LoVo (cell line): ENCODE data around the gene ABTB2.
"Not testable (repeated sequence)": the region's sequence is repeated elsewhere in the genome, so short reads cannot be mapped to it uniquely, and the experiment has no call there.

Experiments used
- DNase-seq: peaks from one replicate; pipeline ENCODE4 v3.0.0-alpha.2; 2016; ENCODE audit warnings: low spot score

Gene ABTB2

GRCh38 chr11:34262531-34263081 is 95.2 kb downstream of the ABTB2 start:
- DNase-seq: no peak

GRCh38 chr11:34261820-34262219 is 96.0 kb downstream of the ABTB2 start:
- DNase-seq: no peak

DNA sequence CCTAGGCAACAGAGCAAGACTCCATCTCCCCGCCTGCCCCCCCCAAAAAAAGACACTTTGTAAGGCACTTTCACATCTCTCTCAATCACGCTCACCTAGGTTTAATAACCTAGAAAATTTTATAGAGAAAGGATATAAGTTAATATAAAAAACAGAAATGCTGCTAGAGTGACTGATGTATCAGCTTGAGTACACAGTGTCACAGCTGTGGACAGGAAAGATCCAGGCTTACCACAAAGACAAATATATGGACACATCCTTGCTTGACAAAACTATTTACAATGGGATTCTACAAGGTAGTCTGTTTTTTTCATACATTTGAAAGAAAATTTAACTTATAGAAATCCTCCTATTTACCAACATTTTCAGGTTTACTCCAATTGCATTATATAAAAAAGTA is 96.7 kb downstream of the ABTB2 start:
- no peak for DNase-seq

DNA sequence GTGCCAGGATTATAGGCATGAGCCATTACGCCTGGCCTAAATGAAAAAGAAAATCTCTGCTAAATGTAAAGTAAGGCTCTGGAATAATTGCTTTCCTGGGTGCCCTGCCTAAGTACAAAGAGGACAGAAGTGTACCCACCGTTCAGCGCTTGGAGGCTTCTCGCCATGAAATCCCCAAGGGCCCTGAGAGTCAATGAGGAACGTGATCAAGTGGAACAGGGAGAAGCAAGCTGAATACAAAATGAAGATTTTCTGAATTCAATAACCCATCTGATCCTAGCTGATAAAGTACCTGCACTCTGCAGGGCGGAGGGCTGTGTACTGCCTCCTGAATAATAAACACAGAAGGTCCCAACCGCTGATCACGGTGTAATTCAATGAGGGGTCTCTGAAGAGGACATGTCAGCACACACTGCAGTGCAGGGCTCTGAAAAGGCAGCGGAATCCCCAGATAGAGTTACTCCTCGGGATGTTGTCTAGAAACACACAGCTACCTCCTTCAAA is 97.7 kb downstream of the ABTB2 start:
- DNase-seq: no peak

DNA sequence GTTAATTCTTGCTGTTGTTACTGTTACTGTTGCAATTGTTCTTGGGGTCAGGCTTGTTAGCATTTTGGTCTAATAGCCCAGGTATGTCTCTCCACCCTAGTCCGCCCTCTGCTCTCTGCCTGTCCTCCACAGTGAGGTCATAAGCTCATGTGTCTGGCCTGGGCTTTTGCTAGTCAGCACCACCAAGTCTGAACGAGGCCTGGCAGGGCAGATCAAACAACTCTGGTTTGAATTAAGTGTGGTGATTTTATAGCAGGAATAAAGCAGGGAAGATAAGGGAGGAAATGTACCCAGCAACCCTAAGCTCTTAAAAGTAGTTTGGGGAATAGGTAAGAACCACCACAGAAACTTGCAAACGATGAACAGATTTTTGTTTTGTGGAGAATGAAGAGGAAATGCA is 98.7 kb downstream of the ABTB2 start:
- DNase-seq: no peak

- no peak for DNase-seq
Observed at GRCh38 chr11:34256626-34257025, 101.2 kb downstream of the ABTB2 start.

GRCh38 chr11:34256150-34256549 is 101.7 kb downstream of the ABTB2 start:
- no peak for DNase-seq

DNA sequence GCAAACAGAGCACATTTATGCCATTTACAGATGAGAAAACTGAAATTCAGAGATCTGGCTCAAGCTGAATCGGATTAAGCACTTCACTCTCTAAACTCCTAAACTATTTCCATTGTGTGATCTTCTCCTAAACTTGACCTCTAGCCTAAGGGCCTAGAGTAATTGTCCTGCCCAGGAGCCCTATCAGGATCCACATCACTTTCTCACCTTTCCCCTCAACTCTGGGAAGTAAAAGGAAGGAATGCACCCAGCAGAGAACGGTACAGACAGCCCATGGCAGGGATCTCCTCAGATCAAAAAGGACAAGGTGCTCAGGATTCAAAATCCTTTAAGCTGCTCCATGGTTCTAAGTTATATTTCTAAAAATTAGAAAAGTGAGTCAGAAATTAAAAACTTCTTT is 102.7 kb downstream of the ABTB2 start:
- no peak for DNase-seq

DNA sequence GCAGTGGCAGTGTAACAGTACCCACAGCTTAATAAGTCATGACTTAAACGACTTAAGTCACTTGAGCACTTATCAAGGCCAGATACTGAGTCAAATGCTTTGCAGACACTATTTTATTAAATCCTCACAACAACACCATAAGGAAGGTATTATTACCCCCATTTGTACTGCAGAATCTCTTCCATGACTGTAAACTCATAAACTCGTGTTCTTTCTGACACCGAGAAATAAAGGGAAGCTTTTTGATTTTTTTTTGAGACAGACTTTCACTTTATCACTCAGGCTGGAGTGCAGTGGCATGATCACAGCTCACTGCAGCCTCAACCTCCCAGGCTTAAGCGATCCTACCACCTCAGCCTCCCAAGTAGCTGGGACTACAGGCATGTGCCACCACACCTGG is 103.8 kb downstream of the ABTB2 start:
- DNase-seq: no peak

DNA sequence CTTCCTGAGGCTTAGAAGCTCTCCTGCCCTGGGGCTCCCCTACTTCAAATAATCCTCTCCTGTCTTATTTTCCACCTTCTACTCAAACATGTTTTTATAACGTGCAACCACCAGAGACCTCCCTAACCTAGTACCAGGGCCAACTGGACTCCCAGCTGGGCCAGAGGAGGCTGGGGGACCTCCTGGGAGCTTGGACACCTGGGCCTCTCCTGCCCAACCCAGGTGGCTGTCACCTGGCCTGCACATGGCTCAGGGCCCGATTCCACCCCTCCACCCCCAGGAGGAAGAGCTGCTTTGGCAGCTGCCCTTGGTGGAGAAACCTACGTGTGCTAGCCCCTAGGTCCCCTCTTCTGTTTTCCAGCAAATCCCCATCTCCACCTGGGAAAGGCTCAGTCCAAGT is 105.2 kb downstream of the ABTB2 start:
- DNase-seq: no peak

DNA sequence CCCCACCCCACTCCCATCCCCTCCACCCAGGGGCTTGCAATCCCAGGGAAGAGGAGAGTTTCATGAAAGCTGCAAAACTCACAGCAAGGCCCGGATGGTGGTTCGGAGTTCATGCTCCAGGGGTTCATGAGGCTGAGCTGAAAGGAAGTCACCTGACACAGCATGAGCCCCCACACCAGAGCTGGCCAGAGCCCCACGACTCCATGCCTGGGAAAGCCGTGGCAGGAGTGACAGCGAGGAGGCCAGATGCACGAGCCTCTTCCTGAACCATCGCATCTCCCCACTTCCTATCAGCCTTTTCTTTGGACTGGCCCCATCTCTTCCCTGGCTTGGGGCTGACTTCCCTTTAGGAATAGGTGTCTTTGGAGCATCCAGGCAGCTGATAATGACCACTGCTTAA is 105.8 kb downstream of the ABTB2 start:
- DNase-seq: no peak

GRCh38 chr11:34251589-34251980 is 106.2 kb downstream of the ABTB2 start:
- no peak for DNase-seq

GRCh38 chr11:34250732-34251588 is 106.8 kb downstream of the ABTB2 start:
- peak; percentile 79 for DNase-seq

- DNase-seq: no peak
Observed at GRCh38 chr11:34250211-34250610, 107.6 kb downstream of the ABTB2 start.

DNA sequence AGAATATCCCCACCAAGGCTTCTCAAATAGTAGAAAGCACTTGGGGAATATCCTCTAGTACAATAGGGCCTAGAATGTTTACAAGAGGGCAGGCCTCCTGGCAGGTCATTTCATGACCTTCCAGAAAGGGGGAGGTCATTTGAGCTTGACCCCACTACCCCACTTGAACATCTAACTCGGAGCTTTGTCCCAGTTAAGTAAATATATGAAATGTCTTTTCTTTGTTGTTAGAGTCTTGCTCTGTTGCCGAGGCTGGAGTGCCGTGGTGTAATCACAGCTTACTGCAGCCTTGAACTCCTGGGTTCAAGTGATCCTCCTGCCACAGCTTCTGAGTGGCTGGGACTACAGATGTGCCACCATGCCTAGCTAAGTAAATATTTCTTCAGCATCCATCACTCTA is 108.4 kb downstream of the ABTB2 start:
- DNase-seq: no peak

- DNase-seq: not testable (repeated sequence)
Observed at GRCh38 chr11:34246511-34246910, 111.3 kb downstream of the ABTB2 start.

GRCh38 chr11:34245041-34245440 is 112.8 kb downstream of the ABTB2 start:
- no peak for DNase-seq

DNA sequence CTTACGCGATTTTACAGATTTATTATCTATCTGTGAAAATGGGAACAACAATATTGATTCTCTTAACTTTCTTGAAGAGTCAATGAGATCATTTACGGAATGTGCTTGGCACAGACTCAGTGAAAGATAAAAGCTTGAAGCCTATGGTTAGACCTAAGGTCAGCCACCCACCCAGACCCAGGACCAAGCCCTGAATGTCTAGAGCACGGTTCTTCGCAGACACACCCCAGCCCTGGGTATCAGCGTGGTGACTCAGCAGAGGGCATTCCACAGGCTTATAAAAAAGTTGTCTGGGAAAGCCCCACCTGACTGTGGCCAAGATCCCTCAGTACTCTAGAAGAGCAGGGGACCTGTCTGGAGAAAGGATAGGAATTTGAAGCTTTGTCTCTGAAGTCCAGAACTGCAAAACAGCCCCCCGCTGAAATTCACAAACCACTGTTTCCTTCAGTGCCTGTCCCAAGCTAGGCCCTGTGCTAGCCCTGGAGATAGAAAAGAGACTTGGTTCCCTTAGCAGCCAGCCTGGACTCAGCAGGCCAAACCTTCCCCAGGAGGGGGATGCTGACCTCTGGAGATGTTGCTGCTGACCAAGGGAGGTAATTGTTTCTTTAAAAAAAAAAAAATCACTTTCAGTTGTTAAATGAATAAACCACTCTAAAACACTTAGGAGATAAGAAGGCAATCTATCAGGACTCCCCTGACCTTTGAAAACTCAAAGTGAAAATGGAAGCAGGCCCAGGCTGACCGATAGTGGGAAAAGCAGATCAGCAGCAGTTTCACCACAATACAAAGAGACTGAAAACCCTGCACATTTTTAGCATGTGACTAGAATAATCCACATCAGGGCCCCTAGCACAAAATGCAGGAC is 114.0 kb downstream of the ABTB2 start:
- peak; percentile 95 for DNase-seq

DNA sequence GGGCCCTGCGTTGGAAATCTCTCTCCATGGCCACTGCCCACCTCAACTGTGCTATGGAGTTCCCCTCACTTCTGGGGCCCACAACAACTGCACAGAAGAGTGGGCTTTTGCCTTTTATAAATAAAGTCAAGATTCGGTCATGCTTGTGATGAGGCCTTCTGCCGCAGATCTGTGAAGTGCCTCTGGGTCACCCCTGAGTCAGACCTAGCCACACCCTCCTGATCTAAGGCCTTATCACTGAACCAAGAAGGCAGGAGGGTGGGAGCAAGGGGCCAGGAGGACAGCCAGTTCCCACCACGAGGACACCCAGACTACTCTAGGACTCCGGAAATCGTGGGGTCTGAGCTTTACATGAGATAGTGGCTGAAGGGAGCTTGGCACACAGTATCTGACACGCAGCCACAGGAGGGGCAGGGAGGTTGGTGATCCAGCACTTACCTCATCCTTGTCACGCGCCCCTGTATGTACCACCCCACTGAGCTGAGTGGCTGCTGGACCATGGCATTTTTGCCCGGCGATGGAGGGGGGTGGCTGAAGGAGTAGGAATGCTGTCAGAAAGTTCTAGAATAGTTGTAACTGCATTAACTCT is 115.7 kb downstream of the ABTB2 start:
- DNase-seq: peak; percentile 63

DNA sequence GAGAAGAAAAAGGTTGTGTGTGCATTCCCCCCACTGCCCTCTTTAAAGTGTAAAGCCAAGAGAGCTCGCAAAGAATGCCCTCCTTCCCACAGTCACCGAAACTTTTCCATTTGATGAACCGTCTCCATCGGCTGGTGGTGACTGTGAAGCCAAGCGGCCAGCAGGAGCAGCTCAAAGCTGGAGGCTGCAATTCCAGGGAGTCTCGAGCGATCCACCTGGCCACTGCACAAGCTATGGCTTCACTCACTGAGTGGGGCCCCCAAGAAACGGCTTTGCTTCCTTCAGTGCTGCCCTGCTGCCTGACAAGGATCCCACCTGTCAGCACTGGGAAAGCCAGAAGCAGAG is 117.7 kb downstream of the ABTB2 start:
- DNase-seq: no peak

DNA sequence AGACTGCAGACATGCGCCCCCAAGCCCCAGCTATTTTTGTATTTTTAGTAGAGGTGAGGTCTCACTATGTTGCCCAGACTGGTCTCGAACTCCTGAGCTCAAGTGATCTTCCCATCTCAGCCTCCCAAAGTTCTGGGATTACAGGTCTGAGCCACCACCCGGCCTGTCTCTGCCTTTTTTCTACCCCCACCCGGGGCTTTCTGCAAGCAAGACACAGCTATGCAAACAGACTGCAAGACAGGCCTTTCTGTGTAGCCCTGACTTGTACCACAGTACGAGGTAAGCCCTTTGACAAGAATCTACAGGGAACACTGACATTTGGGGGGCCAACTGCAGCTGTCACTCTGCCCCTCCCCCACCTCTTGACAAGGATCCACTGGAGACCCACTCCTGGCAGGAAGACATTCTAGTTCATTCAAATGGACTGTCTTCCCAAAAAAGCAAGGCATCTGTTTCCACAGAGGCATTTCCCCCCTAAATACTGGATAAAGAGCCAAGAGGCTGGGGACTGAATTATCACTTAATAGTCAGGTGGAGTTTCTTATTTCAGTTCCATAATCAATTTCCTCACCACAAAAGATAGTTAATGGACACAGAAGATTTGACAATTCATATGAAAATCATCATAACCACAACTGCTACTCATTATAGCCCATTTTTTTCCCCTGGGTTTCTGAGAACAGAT is 118.2 kb downstream of the ABTB2 start:
- no peak for DNase-seq

- DNase-seq: no peak
Observed at GRCh38 chr11:34238966-34239365, 118.8 kb downstream of the ABTB2 start.
